Stimulated activated CD8-positive, alpha-beta memory T cell treated with anti-CD3 and anti-CD28 coated beads, Interleukin-7, amount 100 ng/mL, for 24 hours (primary cell): ENCODE results near the gene FBXO24.
A peak's percentile ranks its signal among the peaks of the same experiment; 100 is the strongest.

ENCODE experiments used
- DNase-seq: peaks from one replicate; pipeline ENCODE4 v3.0.0-alpha.2; 2020; ENCODE audit warnings: low read depth

Gene FBXO24

GRCh38 chr7:100590077-100590737 lies 4.1 kb downstream of the FBXO24 start:
- DNase-seq, result no peak

- DNase-seq, result no peak
Observed at GRCh38 chr7:100591596-100591995, 5.5 kb downstream of the FBXO24 start.

GRCh38 chr7:100595188-100595587 lies 9.1 kb downstream of the FBXO24 start:
- no peak for DNase-seq

GRCh38 chr7:100598425-100598824 lies 12.3 kb downstream of the FBXO24 start:
- DNase-seq, result no peak

GRCh38 chr7:100599911-100600729 lies 14.0 kb downstream of the FBXO24 start:
- no peak for DNase-seq

- DNase-seq, result no peak
Observed at GRCh38 chr7:100600730-100601038, 14.6 kb downstream of the FBXO24 start.

GRCh38 chr7:100602889-100603725 lies 17.0 kb downstream of the FBXO24 start:
- DNase-seq, result no peak

GRCh38 chr7:100603726-100604027 lies 17.5 kb downstream of the FBXO24 start:
- no peak for DNase-seq

- DNase-seq, result peak; percentile 56
Observed at GRCh38 chr7:100604028-100604975, 18.2 kb downstream of the FBXO24 start.

GRCh38 chr7:100604976-100605911 lies 19.1 kb downstream of the FBXO24 start:
- DNase-seq, result no peak

- DNase-seq, result no peak
Observed at GRCh38 chr7:100606313-100606712, 20.2 kb downstream of the FBXO24 start.

- DNase-seq, result no peak
Observed at GRCh38 chr7:100607111-100607510, 21.0 kb downstream of the FBXO24 start.

GRCh38 chr7:100609958-100610357 lies 23.8 kb downstream of the FBXO24 start:
- DNase-seq, result no peak

- peak; percentile 94 for DNase-seq
Observed at GRCh38 chr7:100611983-100612729, 26.0 kb downstream of the FBXO24 start, which contains the start of gene MOSPD3. Gene MOSPD3 (plus strand): TSS chr7:100612540. CDS start chr7:100612792, 252 bp downstream.

- no peak for DNase-seq
Observed at GRCh38 chr7:100612730-100613390, 26.7 kb downstream of the FBXO24 start.

- no peak for DNase-seq
Observed at GRCh38 chr7:100613412-100614175, 27.5 kb downstream of the FBXO24 start.

- DNase-seq, result no peak
Observed at GRCh38 chr7:100614308-100614861, 28.3 kb downstream of the FBXO24 start.

GRCh38 chr7:100620239-100620638 lies 34.1 kb downstream of the FBXO24 start:
- no peak for DNase-seq
